Measurements from ENCODE around the gene CD2AP. TPM values are rescaled to one million over a fixed set of nuclear protein-coding genes. Genes with fewer than 3 reads are reported as not detected.
A peak's percentile ranks its signal among the peaks of the same experiment; 100 is the strongest.

The CD2AP gene
- total and polyA plus RNA-seq, 9 of the 15 experiments (the other 6 are each of a cell fraction or from before 2014, with no cell fraction given) = 9.4 to 69.7 (median 38.7) TPM

DNA sequence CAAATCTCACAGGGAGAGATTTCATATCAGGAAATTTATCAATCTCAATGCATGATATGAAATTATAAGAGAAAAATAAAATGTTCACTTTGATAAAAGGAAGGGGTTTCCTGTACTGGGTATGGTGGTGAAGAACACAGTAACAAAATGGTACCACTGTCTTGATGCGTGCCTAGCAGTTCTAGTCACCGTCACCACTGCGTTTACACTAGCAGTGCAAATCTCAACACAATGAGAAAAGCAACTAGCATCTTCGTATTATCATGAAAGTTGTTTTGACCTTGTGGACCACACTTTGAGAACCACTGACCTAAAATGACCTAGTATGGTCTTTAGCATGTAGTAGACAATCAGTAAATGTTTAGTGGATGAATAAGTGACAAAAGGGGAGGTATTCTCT is 152.4 kb downstream of the CD2AP start:
- POLR2A ChIA-PET = interaction anchor here (0.5 to 1.3 kb wide), 3 partner anchors 13 to 956 kb away, joined by 3 to 4 read pairs (median 3); no protein-coding TSS in a partner anchor
- ATAC-seq = peak; percentile 14; the same call in 2 of the 3 replicates
- intact Hi-C loops (cut with micrococcal nuclease) = no loop called here

More for the DNA sequence above, 152.4 kb downstream of the CD2AP start:
- in situ Hi-C loops (cut with MboI) = loop anchor here (10.0 kb wide), 1 partner anchor 145 kb away; no protein-coding TSS in a partner anchor
- 77% methylated on average over 4 of the region's 4 CpGs for WGBS (ENCODE audit: insufficient coverage, low coverage, missing lambda C conversion rate)
- Histone ChIP-seq H4K20me1 (replicated peaks; ENCODE audit: control insufficient read depth, insufficient read depth, low read length) (no peaks in the 10 kb centered on the region), H3K27me3 (ENCODE audit: control insufficient read depth in 2 of 2, insufficient read depth in 2 of 2, low read length in 2 of 2) (no peaks in the 10 kb centered on the region), H3K4me3 (no peak overlapping the region), H3K4me1 (replicated peaks in 1 of 2; ENCODE audit: control insufficient read depth in 2 of 2, insufficient read depth in 2 of 2, low read length in 2 of 2) (peaks cover 0 to 4% of the 10 kb centered on the region in 2 experiments; a peak in 2 of 5 replicates), H3K36me3 (ENCODE audit: control insufficient read depth, insufficient read depth, low read length) (peaks cover 3% of the 10 kb centered on the region; the same call in 2 of the 3 replicates), H3K4me2 (ENCODE audit: insufficient read depth, low read length) (no peak overlapping the region), H3K9me3 (replicated peaks; ENCODE audit: control insufficient read depth, insufficient read depth, low read depth, low read length) (no peaks in the 10 kb centered on the region), H3K9ac (ENCODE audit: insufficient read depth in 1 of 2, low read depth in 2 of 2, low read length in 2 of 2) (no peak overlapping the region), H3K27ac (ENCODE audit: extremely low read depth, low read depth, low read length) (no peak overlapping the region), H2AFZ (ENCODE audit: low read depth, low read length) (no peak overlapping the region), H3K79me2 (ENCODE audit: control insufficient read depth, insufficient read depth, low read length) (no peaks in the 10 kb centered on the region), H3K9me1 (ENCODE audit: control insufficient read depth, insufficient read depth, low read length) (no peaks in the 10 kb centered on the region)
- no peak for DNase-seq (ENCODE audit: extremely low read depth in 1 of 4, low spot score in 3 of 4)
- FAIRE-seq = no peak
- no TSS peak for BruUV-seq (replicated peaks)
- CTCF ChIA-PET (ENCODE audit: low intra/inter-chr PET ratio) = interaction anchor here (2.8 kb wide), 1 partner anchor 105 kb away, joined by 19 read pairs; no protein-coding TSS in a partner anchor
- TF ChIP-seq, protein P1, sequence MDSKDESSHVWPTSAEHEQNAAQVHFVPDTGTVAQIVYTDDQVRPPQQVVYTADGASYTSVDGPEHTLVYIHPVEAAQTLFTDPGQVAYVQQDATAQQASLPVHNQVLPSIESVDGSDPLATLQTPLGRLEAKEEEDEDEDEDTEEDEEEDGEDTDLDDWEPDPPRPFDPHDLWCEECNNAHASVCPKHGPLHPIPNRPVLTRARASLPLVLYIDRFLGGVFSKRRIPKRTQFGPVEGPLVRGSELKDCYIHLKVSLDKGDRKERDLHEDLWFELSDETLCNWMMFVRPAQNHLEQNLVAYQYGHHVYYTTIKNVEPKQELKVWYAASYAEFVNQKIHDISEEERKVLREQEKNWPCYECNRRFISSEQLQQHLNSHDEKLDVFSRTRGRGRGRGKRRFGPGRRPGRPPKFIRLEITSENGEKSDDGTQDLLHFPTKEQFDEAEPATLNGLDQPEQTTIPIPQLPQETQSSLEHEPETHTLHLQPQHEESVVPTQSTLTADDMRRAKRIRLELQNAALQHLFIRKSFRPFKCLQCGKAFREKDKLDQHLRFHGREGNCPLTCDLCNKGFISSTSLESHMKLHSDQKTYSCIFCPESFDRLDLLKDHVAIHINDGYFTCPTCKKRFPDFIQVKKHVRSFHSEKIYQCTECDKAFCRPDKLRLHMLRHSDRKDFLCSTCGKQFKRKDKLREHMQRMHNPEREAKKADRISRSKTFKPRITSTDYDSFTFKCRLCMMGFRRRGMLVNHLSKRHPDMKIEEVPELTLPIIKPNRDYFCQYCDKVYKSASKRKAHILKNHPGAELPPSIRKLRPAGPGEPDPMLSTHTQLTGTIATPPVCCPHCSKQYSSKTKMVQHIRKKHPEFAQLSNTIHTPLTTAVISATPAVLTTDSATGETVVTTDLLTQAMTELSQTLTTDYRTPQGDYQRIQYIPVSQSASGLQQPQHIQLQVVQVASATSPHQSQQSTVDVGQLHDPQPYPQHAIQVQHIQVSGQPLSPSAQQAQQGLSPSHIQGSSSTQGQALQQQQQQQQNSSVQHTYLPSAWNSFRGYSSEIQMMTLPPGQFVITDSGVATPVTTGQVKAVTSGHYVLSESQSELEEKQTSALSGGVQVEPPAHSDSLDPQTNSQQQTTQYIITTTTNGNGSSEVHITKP (IDR thresholded peaks at IDR 0.05; ENCODE audit: partially characterized antibody) = no peak
- TF ChIP-seq POLR2G (IDR thresholded peaks at IDR 0.05; ENCODE audit: low read depth, low read length) = 0 out of 2 replicates have a peak, but pooled peaks have one; percentile 44
- TF ChIP-seq RBM22 (IDR thresholded peaks at IDR 0.05; ENCODE audit: low read depth, low read length, poor library complexity, severe bottlenecking) = peak; percentile 16
